SK-N-MC (cell line): ENCODE data around the gene CDH4.

Source experiments
- EZH2 ChIP-seq: fragments of 200-600 bp; sonication (generic); IDR thresholded peaks from one replicate; pipeline ENCODE4 v1.6.1; 2017; ENCODE audit warnings: antibody characterized with exemption
- POLR2AphosphoS5 ChIP-seq: IDR thresholded peaks from 2 replicates; pipeline ENCODE4 v1.6.1; 2012; ENCODE audit warnings: mild to moderate bottlenecking, low read depth, low read length, borderline replicate concordance

- TF ChIP-seq POLR2AphosphoS5 (no peak), EZH2 (no peak)
These were observed 45.9 kb downstream of the CDH4 start for GRCh38 chr20:61297986-61298385.
